GM18867 (cell line): ENCODE measurements around the gene HSD17B13.
"Not testable (repeated sequence)": the region's sequence is repeated elsewhere in the genome, so short reads cannot be mapped to it uniquely, and the experiment has no call there.

Source experiments
- ATAC-seq: cut with Tn5 transposase; IDR thresholded peaks from one replicate; pipeline ENCODE4 v1.9.1; 2021; ENCODE audit warnings: mild to moderate bottlenecking, moderate library complexity; ENCODE audit not compliant: unreplicated experiment

Gene HSD17B13

GRCh38 chr4:87317527-87317926, 5.2 kb downstream of the HSD17B13 start:
- no peak for ATAC-seq

GRCh38 chr4:87316961-87317360, 5.7 kb downstream of the HSD17B13 start:
- no peak for ATAC-seq

GRCh38 chr4:87315000-87315399, 7.7 kb downstream of the HSD17B13 start:
- ATAC-seq = not testable (repeated sequence)

GRCh38 chr4:87313756-87314155, 8.9 kb downstream of the HSD17B13 start:
- no peak for ATAC-seq

GRCh38 chr4:87311684-87312083, 11.0 kb downstream of the HSD17B13 start:
- ATAC-seq = no peak

- ATAC-seq = no peak
Measured at GRCh38 chr4:87310691-87311335, 11.9 kb downstream of the HSD17B13 start.

- ATAC-seq = no peak
Measured at GRCh38 chr4:87309625-87310024, 13.1 kb downstream of the HSD17B13 start.

GRCh38 chr4:87306056-87306455, 16.6 kb downstream of the HSD17B13 start:
- ATAC-seq = peak; percentile 58

- no peak for ATAC-seq
Measured at GRCh38 chr4:87305562-87305961, 17.1 kb downstream of the HSD17B13 start.

GRCh38 chr4:87304745-87305432, 17.8 kb downstream of the HSD17B13 start:
- ATAC-seq = no peak

GRCh38 chr4:87299898-87300297, 22.8 kb downstream of the HSD17B13 start:
- no peak for ATAC-seq

GRCh38 chr4:87298362-87298761, 24.3 kb downstream of the HSD17B13 start:
- no peak for ATAC-seq

- ATAC-seq = not testable (repeated sequence)
Measured at GRCh38 chr4:87294911-87295310, 27.8 kb downstream of the HSD17B13 start.

GRCh38 chr4:87293889-87294288, 28.8 kb downstream of the HSD17B13 start:
- not testable (repeated sequence) for ATAC-seq

GRCh38 chr4:87286970-87287369, 35.7 kb downstream of the HSD17B13 start:
- no peak for ATAC-seq

GRCh38 chr4:87284268-87284667, 38.4 kb downstream of the HSD17B13 start:
- not testable (repeated sequence) for ATAC-seq

- ATAC-seq = no peak
Measured at GRCh38 chr4:87283151-87283550, 39.5 kb downstream of the HSD17B13 start.

- ATAC-seq = no peak
Measured at GRCh38 chr4:87281603-87282002, 41.1 kb downstream of the HSD17B13 start.

GRCh38 chr4:87278335-87278794, 44.3 kb downstream of the HSD17B13 start:
- no peak for ATAC-seq

- no peak for ATAC-seq
Measured at GRCh38 chr4:87275311-87275710, 47.4 kb downstream of the HSD17B13 start.

- ATAC-seq = no peak
Measured at GRCh38 chr4:87274803-87275202, 47.9 kb downstream of the HSD17B13 start.

GRCh38 chr4:87274327-87274726, 48.4 kb downstream of the HSD17B13 start:
- no peak for ATAC-seq
